Brain microvascular endothelial cell (primary cell): ENCODE data around the gene NARF.

Experiments used
- DNase-seq: peaks from one replicate; pipeline ENCODE4 v3.0.0-alpha.2; 2020
- H3K27ac ChIP-seq: fragments of 250-450 bp; sonication (Bioruptor Pico); 2 replicates; pipeline ENCODE4 v1.5.1; 2020; ENCODE audit warnings: mild to moderate bottlenecking, moderate library complexity
- H3K27me3 ChIP-seq: fragments of 250-450 bp; sonication (Bioruptor Pico); replicated peaks from 2 replicates; pipeline ENCODE4 v1.5.1; 2020; ENCODE audit warnings: mild to moderate bottlenecking
- H3K36me3 ChIP-seq: fragments of 250-450 bp; sonication (Bioruptor Pico); replicated peaks from 2 replicates; pipeline ENCODE4 v1.5.1; 2020; ENCODE audit warnings: mild to moderate bottlenecking
- H3K4me3 ChIP-seq: 2 replicates; pipeline ENCODE4 v1.5.1; 2011; ENCODE audit warnings: low read depth, mild to moderate bottlenecking, control low read depth, low read length, moderate library complexity
- CTCF ChIP-seq: IDR thresholded peaks from 2 replicates; pipeline ENCODE4 v1.5.1; 2011; ENCODE audit warnings: low read depth, mild to moderate bottlenecking, moderate library complexity, low read length, control low read depth, inconsistent platforms; ENCODE audit errors: missing control alignments
- in situ Hi-C: cut with HindIII; loops from 2 replicates; pipeline ENCODE4 v1.10.0; 2017; ENCODE audit warnings: low sequenced_read_pairs, low pct_ligation_motif_present

NARF gene

GRCh38 chr17:82461827-82462524 lies 3.4 kb downstream of the NARF start:
- TF ChIP-seq CTCF = no peak
- no peaks in the 10 kb centered on the region for H3K27me3 ChIP-seq
- no peak overlapping the region for H3K4me3 ChIP-seq
- H3K27ac ChIP-seq = no peak overlapping the region
- in situ Hi-C loops = no loop called here
- H3K36me3 ChIP-seq = peaks cover 36% of the 10 kb centered on the region
- no peak for DNase-seq

- no peak for TF ChIP-seq CTCF
- Histone ChIP-seq H3K36me3 (peaks cover 36% of the 10 kb centered on the region), H3K27ac (no peak overlapping the region), H3K4me3 (no peak overlapping the region), H3K27me3 (no peaks in the 10 kb centered on the region)
- in situ Hi-C loops = no loop called here
- DNase-seq = no peak
These were observed 4.8 kb downstream of the NARF start for GRCh38 chr17:82463391-82463790.

- no peak for TF ChIP-seq CTCF
- H3K27me3 ChIP-seq = no peaks in the 10 kb centered on the region
- in situ Hi-C loops = no loop called here
- DNase-seq = no peak
- peaks cover 39% of the 10 kb centered on the region for H3K36me3 ChIP-seq
- H3K27ac ChIP-seq = no peak overlapping the region
- no peak overlapping the region for H3K4me3 ChIP-seq
These were observed 5.5 kb downstream of the NARF start for GRCh38 chr17:82463925-82464566.

GRCh38 chr17:82464567-82464929 lies 6.0 kb downstream of the NARF start:
- no peak for TF ChIP-seq CTCF
- no peak for DNase-seq
- Histone ChIP-seq H3K36me3 (peaks cover 44% of the 10 kb centered on the region), H3K4me3 (no peak overlapping the region), H3K27me3 (no peaks in the 10 kb centered on the region), H3K27ac (no peak overlapping the region)
- in situ Hi-C loops = no loop called here

GRCh38 chr17:82465023-82465603 lies 6.6 kb downstream of the NARF start:
- Histone ChIP-seq H3K36me3 (peaks cover 43% of the 10 kb centered on the region), H3K27me3 (no peaks in the 10 kb centered on the region), H3K27ac (no peak overlapping the region), H3K4me3 (no peak overlapping the region)
- in situ Hi-C loops = no loop called here
- no peak for DNase-seq
- TF ChIP-seq CTCF = no peak

GRCh38 chr17:82468692-82469091 lies 10.2 kb downstream of the NARF start:
- in situ Hi-C loops = no loop called here
- no peaks in the 10 kb centered on the region for H3K27me3 ChIP-seq
- H3K27ac ChIP-seq = no peak overlapping the region
- TF ChIP-seq CTCF = no peak
- no peak overlapping the region for H3K4me3 ChIP-seq
- no peak for DNase-seq
- peaks cover 32% of the 10 kb centered on the region for H3K36me3 ChIP-seq
